HCT116 (cell line): ENCODE measurements around the gene BHLHE41. TPM values are rescaled to one million over a fixed set of nuclear protein-coding genes. Genes with fewer than 3 reads are reported as not detected.

Experiments
- ATAC-seq: fragments of 200-7000 bp; cut with Tn5 transposase; 2 replicates; pipeline ENCODE4 v1.9.1; 2020; ENCODE audit warnings: mild to moderate bottlenecking, moderate library complexity
- BruUV-seq: library from RNA; stranded (reverse); fragments of 400-500 nt; replicated peaks from 2 replicates; lab custom pipeline; 2021; lab: Mats Ljungman, UMichigan
- CTCF ChIA-PET: fragments of 300-600 bp; sonication (Branson Sonifier 250); formaldehyde crosslinking; loops from one replicate; lab custom pipeline; 2021; ENCODE audit warnings: antibody characterized with exemption; lab: Charles Lee
- POLR2A ChIA-PET: fragments of 300-600, 350-600 bp; sonication (Branson Sonifier 250); formaldehyde crosslinking; loops from one replicate; lab custom pipeline; 2021; ENCODE audit warnings: antibody characterized with exemption; lab: Charles Lee
- RAD21 ChIA-PET, 2 experiments: fragments of 300-600 bp; sonication (Branson Sonifier 250); formaldehyde crosslinking; loops; one replicate each; lab custom pipeline; 2023; ENCODE audit warnings: low total read pairs in 2 of 2; ENCODE audit not compliant: uncharacterized antibody in 2 of 2, unreplicated experiment in 2 of 2, low non-redundant PET in 1 of 2; lab: Charles Lee
- DNase-seq: peaks from one replicate; pipeline ENCODE4 v3.0.0-alpha.2; 2010; ENCODE audit warnings: low read depth, low spot score
- H2AFZ ChIP-seq: fragments of 200-600 bp; shearing (Covaris generic), sonication (generic); 2 replicates; pipeline ENCODE4 v1.6.1; 2017; ENCODE audit warnings: low read depth, mixed run types, mixed read lengths, antibody characterized with exemption, low read length; ENCODE audit not compliant: poor library complexity, severe bottlenecking
- H3K27ac ChIP-seq: 2 replicates; pipeline ENCODE4 v1.5.1; 2012; ENCODE audit warnings: low read depth, low read length
- H3K27me3 ChIP-seq: fragments of 200-600 bp; sonication (generic); 2 replicates; pipeline ENCODE4 v1.6.1; 2016; ENCODE audit warnings: mixed run types, low read length, mixed read lengths; ENCODE audit not compliant: insufficient read depth
- H3K36me3 ChIP-seq, 2 experiments: fragments of 200-500 bp in 1 of 2; fragments of 200-600 bp in 1 of 2; sonication (Bioruptor generic) in 1 of 2; sonication (generic) in 1 of 2; 2 replicates each; pipeline versions ENCODE4 v1.5.1 to v1.6.1; 2014 to 2016; ENCODE audit warnings: low read length in 2 of 2, inconsistent platforms in 1 of 2, mixed read lengths in 1 of 2, mixed run types in 1 of 2; ENCODE audit not compliant: insufficient read depth in 2 of 2, control insufficient read depth in 1 of 2
- H3K4me1 ChIP-seq, 2 experiments: fragments of 200-600 bp in 1 of 2; sonication (generic) in 1 of 2; 2 replicates each; pipeline versions ENCODE4 v1.5.1 to v1.6.1; 2012 to 2017; ENCODE audit warnings: low read length in 2 of 2, inconsistent platforms in 1 of 2, mild to moderate bottlenecking in 1 of 2, mixed read lengths in 1 of 2, mixed run types in 1 of 2, moderate library complexity in 1 of 2; ENCODE audit not compliant: insufficient read depth in 2 of 2, control insufficient read depth in 1 of 2
- H3K4me2 ChIP-seq: fragments of 200-600 bp; sonication (generic); 2 replicates; pipeline ENCODE4 v1.6.1; 2017; ENCODE audit warnings: mixed run types, low read length, mixed read lengths
- H3K4me3 ChIP-seq, 2 experiments: fragments of 200-600 bp in 1 of 2; sonication (generic) in 1 of 2; replicated peaks in 1 of 2; 2 replicates each; pipeline ENCODE4 v1.5.1; 2011 to 2016; ENCODE audit warnings: low read length in 2 of 2, control low read depth in 1 of 2, low read depth in 1 of 2, mild to moderate bottlenecking in 1 of 2, mixed read lengths in 1 of 2, mixed run types in 1 of 2
- H3K79me2 ChIP-seq: fragments of 200-600 bp; sonication (generic); 2 replicates; pipeline ENCODE4 v1.6.1; 2017; ENCODE audit warnings: mild to moderate bottlenecking, mixed run types, low read length, moderate library complexity, mixed read lengths; ENCODE audit not compliant: insufficient read depth
- H3K9ac ChIP-seq: fragments of 200-600 bp; sonication (generic); 2 replicates; pipeline ENCODE4 v1.6.1; 2016; ENCODE audit warnings: low read length, mixed read lengths
- H3K9me2 ChIP-seq: fragments of 200-600 bp; sonication (generic), shearing (Covaris generic); 2 replicates; pipeline ENCODE4 v1.6.1; 2017; ENCODE audit warnings: mixed run types, mild to moderate bottlenecking, moderate library complexity; ENCODE audit not compliant: insufficient read depth
- H3K9me3 ChIP-seq, 2 experiments: fragments of 200-500 bp in 1 of 2; fragments of 200-600 bp in 1 of 2; sonication (Bioruptor generic) in 1 of 2; sonication (generic) in 1 of 2; 2 replicates each; pipeline ENCODE4 v1.6.1; 2014 to 2017; ENCODE audit warnings: low read length in 2 of 2, mixed read lengths in 2 of 2, inconsistent platforms in 1 of 2, low read depth in 1 of 2, mild to moderate bottlenecking in 1 of 2, mixed run types in 1 of 2, moderate library complexity in 1 of 2; ENCODE audit not compliant: control insufficient read depth in 1 of 2, insufficient read depth in 1 of 2
- H4K20me1 ChIP-seq: fragments of 200-600 bp; sonication (generic), shearing (Covaris generic); 2 replicates; pipeline ENCODE4 v1.6.1; 2017; ENCODE audit warnings: mixed run types, mild to moderate bottlenecking, moderate library complexity; ENCODE audit not compliant: insufficient read depth
- EGR1 ChIP-seq: IDR thresholded peaks from 2 replicates; pipeline ENCODE4 v1.6.1; 2012; ENCODE audit warnings: low read depth
- ELF1 ChIP-seq: IDR thresholded peaks from 2 replicates; pipeline ENCODE4 v1.6.1; 2012; ENCODE audit warnings: low read depth, borderline replicate concordance
- EZH2phosphoT487 ChIP-seq: fragments of 200-600 bp; IDR thresholded peaks from 2 replicates; pipeline ENCODE4 v1.6.1; 2018; ENCODE audit warnings: antibody characterized with exemption, borderline replicate concordance
- SIN3A ChIP-seq: IDR thresholded peaks from 2 replicates; pipeline ENCODE4 v1.6.1; 2012; ENCODE audit warnings: low read depth
- YY1 ChIP-seq: IDR thresholded peaks from 2 replicates; pipeline ENCODE4 v1.6.1; 2011; ENCODE audit warnings: low read length, low read depth, moderate library complexity, mild to moderate bottlenecking; ENCODE audit not compliant: insufficient replicate concordance; ENCODE audit errors: extremely low read depth
- ZFX ChIP-seq: fragments of 450-650 bp; IDR thresholded peaks from 2 replicates; pipeline ENCODE4 v1.6.1; 2017
- ZNF274 ChIP-seq: fragments of 200-500 bp; sonication (Bioruptor generic); IDR thresholded peaks from 2 replicates; pipeline ENCODE4 v1.6.1; 2014; ENCODE audit warnings: mild to moderate bottlenecking, low read depth, low read length, inconsistent platforms
- intact Hi-C: fragments of 100-400 bp; cut with micrococcal nuclease; formaldehyde crosslinking; loops from 2 replicates; pipeline ENCODE4 v1.10.0; 2022
- total RNA-seq: library from RNA; stranded (reverse); gene quantifications from one replicate; pipeline ENCODE4 v1.2.1, GENCODE V29; 2021; ENCODE audit not compliant: unreplicated experiment
- TF ChIP-seq, protein P1 (sequence below): IDR thresholded peaks from 2 replicates; pipeline ENCODE4 v1.6.1; 2012; ENCODE audit warnings: low read depth

Gene BHLHE41
- total RNA-seq, 1 experiment from 2014 or later = 4.7 TPM

DNA sequence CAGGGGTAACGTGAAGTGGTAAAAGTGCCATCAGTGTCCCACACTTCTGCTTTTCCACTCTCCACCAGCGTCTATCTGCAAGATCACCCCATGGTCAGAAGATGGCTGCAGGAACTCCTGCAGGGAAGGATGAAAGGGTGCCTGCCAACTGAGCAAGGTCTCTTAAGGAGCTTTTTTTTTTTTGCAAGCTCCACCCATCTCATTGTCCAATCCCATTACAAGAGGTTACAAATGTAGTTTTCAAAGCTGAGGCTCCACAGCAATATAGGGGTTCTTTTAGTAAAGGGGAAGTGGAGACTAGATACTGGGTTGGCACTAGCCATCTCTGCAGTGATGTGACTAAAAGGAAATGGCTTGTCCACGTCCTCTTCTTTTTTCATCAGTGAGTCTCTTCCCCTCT lies 5.9 kb upstream of the BHLHE41 start:
- Histone ChIP-seq H3K9me2 (no peaks in the 10 kb centered on the region), H3K4me1 (peaks cover 3 to 20% of the 10 kb centered on the region in 2 experiments; a peak in 3 of 4 replicates), H3K27me3 (peaks cover 5% of the 10 kb centered on the region; the same call in 1 of the 2 replicates), H3K9ac (no peak overlapping the region), H2AFZ (no peak overlapping the region)
- no TSS peak for BruUV-seq
- ATAC-seq = no peak
- RAD21 ChIA-PET = no interaction called here
- TF ChIP-seq ZNF274 (no peak), EZH2phosphoT487 (no peak), YY1 (no peak), ZFX (no peak), ELF1 (no peak), SIN3A (no peak), EGR1 (no peak)
- TF ChIP-seq, protein P1, sequence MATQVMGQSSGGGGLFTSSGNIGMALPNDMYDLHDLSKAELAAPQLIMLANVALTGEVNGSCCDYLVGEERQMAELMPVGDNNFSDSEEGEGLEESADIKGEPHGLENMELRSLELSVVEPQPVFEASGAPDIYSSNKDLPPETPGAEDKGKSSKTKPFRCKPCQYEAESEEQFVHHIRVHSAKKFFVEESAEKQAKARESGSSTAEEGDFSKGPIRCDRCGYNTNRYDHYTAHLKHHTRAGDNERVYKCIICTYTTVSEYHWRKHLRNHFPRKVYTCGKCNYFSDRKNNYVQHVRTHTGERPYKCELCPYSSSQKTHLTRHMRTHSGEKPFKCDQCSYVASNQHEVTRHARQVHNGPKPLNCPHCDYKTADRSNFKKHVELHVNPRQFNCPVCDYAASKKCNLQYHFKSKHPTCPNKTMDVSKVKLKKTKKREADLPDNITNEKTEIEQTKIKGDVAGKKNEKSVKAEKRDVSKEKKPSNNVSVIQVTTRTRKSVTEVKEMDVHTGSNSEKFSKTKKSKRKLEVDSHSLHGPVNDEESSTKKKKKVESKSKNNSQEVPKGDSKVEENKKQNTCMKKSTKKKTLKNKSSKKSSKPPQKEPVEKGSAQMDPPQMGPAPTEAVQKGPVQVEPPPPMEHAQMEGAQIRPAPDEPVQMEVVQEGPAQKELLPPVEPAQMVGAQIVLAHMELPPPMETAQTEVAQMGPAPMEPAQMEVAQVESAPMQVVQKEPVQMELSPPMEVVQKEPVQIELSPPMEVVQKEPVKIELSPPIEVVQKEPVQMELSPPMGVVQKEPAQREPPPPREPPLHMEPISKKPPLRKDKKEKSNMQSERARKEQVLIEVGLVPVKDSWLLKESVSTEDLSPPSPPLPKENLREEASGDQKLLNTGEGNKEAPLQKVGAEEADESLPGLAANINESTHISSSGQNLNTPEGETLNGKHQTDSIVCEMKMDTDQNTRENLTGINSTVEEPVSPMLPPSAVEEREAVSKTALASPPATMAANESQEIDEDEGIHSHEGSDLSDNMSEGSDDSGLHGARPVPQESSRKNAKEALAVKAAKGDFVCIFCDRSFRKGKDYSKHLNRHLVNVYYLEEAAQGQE = no peak
- TF ChIP-seq, all 23 proteins: peak for 0
- intact Hi-C loops = no loop called here
- DNase-seq = no peak
- Histone ChIP-seq H3K79me2 (no peaks in the 10 kb centered on the region), H3K36me3 (no peaks in the 10 kb centered on the region), H3K27ac (no peak overlapping the region), H3K4me2 (no peak overlapping the region), H3K4me3 (no peak overlapping the region), H4K20me1 (no peaks in the 10 kb centered on the region), H3K9me3 (no peaks in the 10 kb centered on the region)
- CTCF ChIA-PET = no interaction called here
- POLR2A ChIA-PET = no interaction called here
